GM10847 (cell line): ENCODE data around the gene NFATC2.

Source experiments
- POLR2A ChIP-seq: IDR thresholded peaks from 2 replicates; pipeline ENCODE4 v1.6.1; 2011; ENCODE audit not compliant: insufficient read length; ENCODE audit errors: extremely low read depth

Gene NFATC2

GRCh38 chr20:51392614-51393186 lies 149.8 kb downstream of the NFATC2 start:
- TF ChIP-seq POLR2A: no peak

- no peak for TF ChIP-seq POLR2A
These were observed 150.6 kb downstream of the NFATC2 start for GRCh38 chr20:51391926-51392325.

DNA sequence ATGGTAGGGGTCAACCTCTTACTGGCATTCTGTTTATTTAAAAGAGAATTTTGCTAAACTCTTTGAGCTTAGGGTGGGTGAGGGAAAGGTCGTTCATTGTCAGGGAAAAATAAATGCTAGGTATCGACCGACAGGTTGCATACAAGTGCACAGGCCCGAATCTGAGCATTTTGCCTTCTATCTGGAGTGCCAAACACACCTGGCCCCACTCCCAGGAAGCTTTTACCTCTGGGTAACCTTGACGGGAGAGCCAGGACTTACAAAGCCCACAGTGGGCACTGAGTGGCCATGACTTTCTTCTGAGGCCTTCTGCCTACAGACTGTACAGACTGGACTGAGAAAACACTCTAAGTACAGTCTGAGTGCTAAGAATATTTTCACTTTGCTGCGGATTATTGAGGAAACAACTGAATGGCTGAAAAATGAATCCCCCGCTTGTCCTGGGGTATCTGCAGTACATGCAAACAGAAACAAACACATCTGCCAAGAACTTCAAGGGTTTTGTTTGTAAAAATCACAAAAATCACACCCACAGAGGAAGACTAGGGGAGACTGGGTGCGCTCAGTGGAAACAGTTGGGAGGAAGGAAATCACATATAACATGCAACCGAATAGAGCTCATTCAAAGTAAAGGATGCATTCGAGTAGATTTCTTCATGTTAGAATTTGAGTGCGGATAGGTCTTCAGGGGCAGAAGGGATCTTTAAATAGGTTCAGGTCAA lies 152.8 kb downstream of the NFATC2 start:
- no peak for TF ChIP-seq POLR2A

- no peak for TF ChIP-seq POLR2A
These were observed 153.6 kb downstream of the NFATC2 start for GRCh38 chr20:51388756-51389542.

DNA sequence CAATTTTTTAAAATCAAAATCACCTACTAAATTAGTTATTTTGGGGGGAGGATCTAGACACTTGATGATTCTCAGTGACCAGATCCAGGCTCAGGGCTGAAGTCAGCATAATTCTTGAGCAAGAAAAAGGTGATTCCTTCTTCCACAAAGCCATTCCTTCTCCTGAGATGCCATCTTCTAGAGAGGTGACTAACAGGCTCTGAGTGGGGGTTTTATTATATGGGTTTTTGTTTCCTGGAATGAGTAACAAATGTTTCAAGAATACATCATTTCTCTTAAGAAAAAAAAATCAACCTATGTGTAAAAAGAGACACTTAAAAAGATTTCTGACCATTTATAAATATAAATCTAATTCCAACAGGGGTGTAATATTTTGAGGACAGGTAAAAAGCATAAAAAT lies 154.3 kb downstream of the NFATC2 start:
- no peak for TF ChIP-seq POLR2A

DNA sequence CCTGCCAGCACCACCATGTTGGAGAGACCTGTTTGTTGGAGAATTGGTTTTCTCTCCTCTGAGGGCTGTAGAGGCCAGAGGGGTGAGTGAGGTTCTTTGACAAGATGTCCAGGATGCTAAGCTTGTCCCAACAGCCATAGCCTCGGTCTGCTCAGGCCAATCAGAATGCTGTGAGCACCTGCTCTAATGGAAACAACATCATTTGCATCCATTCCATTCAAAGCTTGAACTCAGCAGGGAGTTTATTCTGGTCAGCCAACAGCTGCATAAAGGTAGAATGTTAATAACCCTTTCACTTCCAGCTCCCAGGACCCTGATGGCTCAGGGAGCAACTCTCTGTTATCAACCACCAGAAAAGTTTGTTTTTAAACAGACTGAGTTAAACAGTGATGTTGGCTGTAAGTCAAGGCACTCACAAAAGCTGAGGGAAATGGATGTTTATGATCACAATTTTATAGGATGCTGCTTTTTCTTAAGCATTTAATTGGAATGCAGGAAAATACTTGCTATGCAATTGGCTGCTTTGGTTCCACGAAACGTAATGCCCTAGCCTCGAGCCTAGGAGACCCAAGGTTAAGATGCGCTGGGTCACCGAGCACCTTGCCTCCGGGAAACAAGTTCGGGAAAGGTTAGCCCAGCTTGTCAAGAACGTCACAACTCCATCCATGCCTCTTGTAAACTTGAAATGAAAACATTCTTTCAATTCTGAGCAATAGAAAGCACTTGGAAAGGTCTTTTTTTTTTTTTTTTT lies 155.2 kb downstream of the NFATC2 start:
- TF ChIP-seq POLR2A: no peak

DNA sequence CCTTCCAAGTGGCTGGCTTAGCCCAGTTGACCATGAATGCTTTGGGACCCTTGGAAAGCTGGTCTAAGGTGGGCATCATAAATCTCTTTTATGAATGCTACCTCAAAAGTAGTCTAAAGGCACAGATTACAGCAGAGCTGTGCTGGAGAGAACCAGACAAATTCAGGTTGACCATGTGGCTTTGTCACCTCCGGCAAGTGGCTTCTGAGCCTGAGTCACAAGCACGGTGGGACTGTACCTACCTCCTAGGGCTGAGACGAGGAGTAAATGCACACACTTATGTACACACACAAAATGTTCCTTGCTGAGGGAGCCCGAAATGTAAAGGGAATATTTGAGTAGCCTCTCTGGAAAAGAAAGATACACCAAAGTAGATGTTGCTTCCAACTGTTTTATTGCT lies 155.9 kb downstream of the NFATC2 start:
- no peak for TF ChIP-seq POLR2A

DNA sequence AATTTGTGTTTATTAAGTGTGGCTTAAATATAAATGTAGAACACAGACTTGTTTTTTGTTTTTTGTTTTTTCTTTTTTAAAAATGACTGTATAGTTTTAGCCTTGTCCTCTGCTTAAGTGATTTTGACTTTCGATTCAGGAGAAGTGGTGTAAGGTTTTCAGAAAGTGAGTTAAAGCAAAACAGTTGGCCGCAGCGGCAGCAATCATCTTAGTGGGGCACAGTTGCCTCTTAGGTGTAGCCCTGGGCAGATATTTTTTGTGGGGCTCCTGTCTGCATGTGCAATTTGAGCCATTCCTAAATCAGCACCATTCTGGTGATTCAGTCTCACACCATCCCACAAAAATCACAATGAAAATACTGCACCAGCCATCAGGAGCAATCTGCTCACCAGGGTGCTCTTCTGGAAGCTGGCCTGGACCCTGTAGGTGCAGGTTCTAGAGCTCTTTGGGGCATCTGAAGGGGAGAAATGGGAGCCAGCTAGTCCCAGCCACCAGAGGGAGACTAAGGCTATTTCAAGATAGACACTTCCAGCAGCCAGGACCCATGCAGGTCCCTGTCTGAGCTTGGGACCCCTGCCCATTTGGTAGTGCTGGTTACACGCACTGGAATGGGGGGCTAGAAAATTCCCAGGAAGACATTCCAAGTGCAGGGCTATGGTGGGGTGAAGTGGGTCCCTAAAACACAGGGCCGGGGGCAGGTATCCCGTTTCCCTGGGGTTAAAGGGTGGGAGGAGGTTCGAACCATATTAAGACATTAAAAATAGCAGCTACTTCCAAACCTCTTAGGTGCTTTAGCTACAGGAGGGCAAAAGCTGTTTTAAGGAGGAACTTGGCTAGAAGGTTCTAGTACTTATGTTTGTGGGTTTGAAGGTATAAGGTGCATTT lies 156.6 kb downstream of the NFATC2 start:
- TF ChIP-seq POLR2A: no peak

GRCh38 chr20:51384875-51385274 lies 157.6 kb downstream of the NFATC2 start:
- no peak for TF ChIP-seq POLR2A

- TF ChIP-seq POLR2A: no peak
These were observed 158.5 kb downstream of the NFATC2 start for GRCh38 chr20:51383891-51384510.

- no peak for TF ChIP-seq POLR2A
These were observed 159.3 kb downstream of the NFATC2 start for GRCh38 chr20:51382986-51383821.

DNA sequence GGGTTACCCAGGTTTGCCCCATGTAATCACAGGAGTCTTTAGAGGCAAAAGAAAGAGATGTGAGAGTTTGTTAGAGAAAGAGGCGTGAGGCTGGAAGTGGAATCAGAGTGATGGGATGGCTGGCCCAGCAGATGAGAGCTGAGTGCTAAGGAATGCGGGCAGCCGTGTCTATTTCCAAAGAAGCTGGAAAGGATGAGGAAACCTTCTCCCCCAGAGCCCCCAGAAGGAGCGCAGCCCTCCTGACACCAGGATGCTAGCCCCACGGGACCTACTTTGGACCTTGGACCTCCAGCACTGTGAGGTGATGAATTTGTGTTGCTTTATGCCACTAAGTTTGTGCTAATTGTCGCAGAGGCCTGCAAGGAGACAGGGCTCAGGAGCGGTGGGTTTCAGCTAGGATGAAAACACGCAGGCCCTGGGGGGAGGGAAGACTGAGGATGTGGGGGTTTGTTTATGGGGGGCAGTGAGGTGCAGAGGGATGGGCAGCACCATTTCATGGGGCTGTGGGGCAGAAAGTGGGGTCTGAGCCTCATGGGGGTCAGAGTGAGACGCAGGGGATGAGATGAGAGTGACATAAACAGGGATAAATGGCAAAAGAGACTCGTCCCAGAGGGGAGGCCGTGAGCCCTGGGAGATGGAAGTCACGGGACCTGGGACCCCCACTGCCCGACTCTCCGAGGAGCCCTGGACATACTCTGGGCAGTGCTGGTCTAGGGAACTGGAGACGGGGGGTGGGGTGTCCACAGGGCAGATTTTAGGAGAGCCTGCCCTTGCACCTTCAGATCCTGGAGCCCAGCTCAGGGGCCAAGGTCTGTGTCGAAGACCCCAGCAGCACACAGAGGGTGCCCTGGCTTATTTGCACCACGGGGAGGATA lies 160.2 kb downstream of the NFATC2 start:
- TF ChIP-seq POLR2A: no peak

DNA sequence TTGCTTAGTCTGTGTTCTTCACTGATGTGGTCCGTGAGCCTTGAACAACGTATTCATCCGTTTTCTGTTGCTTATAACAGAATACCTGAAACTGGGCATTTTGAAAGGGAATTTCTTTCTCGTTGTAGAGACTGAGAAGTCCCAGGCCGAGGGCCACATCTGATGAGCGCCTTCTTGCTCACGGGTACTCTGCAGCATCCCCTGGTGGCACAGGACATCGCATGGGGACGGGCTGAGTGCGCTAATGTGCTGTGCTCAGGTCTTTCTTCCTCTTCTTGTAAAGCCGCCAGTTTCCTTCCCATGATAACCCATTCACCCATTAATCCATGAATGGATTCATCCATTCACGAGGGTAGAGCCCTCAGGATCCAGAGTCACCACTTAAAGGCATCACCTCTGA lies 161.0 kb downstream of the NFATC2 start:
- no peak for TF ChIP-seq POLR2A
